BJ (cell line): ENCODE measurements around the gene TSACC. TPM values are rescaled to one million over a fixed set of nuclear protein-coding genes. Genes with fewer than 3 reads are reported as not detected.

ENCODE experiments used
- CTCF ChIA-PET: fragments of 350-600 bp; formaldehyde crosslinking; extraction: SDS; loops from one replicate; lab custom pipeline; 2021; ENCODE audit warnings: antibody characterized with exemption, inconsistent platforms; lab: Yijun Ruan, JAX
- POLR2A ChIA-PET: fragments of 300-600 bp; sonication (Branson Sonifier 250); formaldehyde crosslinking; extraction: SDS; loops from one replicate; lab custom pipeline; 2021; ENCODE audit warnings: antibody characterized with exemption; lab: Charles Lee
- DNase-seq: peaks from one replicate; pipeline ENCODE4 v3.0.0-alpha.2; 2011; ENCODE audit warnings: low read depth
- H3K27me3 ChIP-seq: 2 replicates; pipeline ENCODE4 v1.6.0; 2011; ENCODE audit warnings: low read length; ENCODE audit not compliant: control insufficient read depth, insufficient read depth
- H3K36me3 ChIP-seq: 2 replicates; pipeline ENCODE4 v1.5.1; 2011; ENCODE audit warnings: low read length; ENCODE audit not compliant: control insufficient read depth, insufficient read depth
- H3K4me3 ChIP-seq: 2 replicates; pipeline ENCODE4 v1.5.1; 2011; ENCODE audit warnings: low read depth, mild to moderate bottlenecking, control low read depth, low read length
- polyA plus RNA-seq: library from polyadenylated mRNA; depleted of rRNA; stranded (reverse); fragments of >200 nt; gene quantifications from 2 replicates; pipeline ENCODE4 v1.2.3, GENCODE V29; 2011; rRNA removed
- TF ChIP-seq, protein P1 (sequence below): IDR thresholded peaks from 2 replicates; pipeline ENCODE4 v1.5.1; 2011; ENCODE audit warnings: low read depth, mild to moderate bottlenecking, control low read depth, inconsistent platforms, low read length, moderate library complexity; ENCODE audit not compliant: insufficient read depth

Gene TSACC
- polyA plus RNA-seq, 1 experiment = 0.52 TPM

- no peaks in the 10 kb centered on the region for H3K36me3 ChIP-seq
- ChIA-PET CTCF (interaction anchor here (1.1 to 1.5 kb wide), 2 partner anchors 8 to 53 kb away, joined by 3 to 5 read pairs; no protein-coding TSS in a partner anchor), POLR2A (no interaction called here)
- DNase-seq = no peak
- H3K4me3 ChIP-seq = no peak overlapping the region
- peaks cover 28% of the 10 kb centered on the region for H3K27me3 ChIP-seq
- TF ChIP-seq, protein P1, sequence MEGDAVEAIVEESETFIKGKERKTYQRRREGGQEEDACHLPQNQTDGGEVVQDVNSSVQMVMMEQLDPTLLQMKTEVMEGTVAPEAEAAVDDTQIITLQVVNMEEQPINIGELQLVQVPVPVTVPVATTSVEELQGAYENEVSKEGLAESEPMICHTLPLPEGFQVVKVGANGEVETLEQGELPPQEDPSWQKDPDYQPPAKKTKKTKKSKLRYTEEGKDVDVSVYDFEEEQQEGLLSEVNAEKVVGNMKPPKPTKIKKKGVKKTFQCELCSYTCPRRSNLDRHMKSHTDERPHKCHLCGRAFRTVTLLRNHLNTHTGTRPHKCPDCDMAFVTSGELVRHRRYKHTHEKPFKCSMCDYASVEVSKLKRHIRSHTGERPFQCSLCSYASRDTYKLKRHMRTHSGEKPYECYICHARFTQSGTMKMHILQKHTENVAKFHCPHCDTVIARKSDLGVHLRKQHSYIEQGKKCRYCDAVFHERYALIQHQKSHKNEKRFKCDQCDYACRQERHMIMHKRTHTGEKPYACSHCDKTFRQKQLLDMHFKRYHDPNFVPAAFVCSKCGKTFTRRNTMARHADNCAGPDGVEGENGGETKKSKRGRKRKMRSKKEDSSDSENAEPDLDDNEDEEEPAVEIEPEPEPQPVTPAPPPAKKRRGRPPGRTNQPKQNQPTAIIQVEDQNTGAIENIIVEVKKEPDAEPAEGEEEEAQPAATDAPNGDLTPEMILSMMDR = no peak
Measured at GRCh38 chr1:156392452-156392853, 54.1 kb downstream of the TSACC start.

DNA sequence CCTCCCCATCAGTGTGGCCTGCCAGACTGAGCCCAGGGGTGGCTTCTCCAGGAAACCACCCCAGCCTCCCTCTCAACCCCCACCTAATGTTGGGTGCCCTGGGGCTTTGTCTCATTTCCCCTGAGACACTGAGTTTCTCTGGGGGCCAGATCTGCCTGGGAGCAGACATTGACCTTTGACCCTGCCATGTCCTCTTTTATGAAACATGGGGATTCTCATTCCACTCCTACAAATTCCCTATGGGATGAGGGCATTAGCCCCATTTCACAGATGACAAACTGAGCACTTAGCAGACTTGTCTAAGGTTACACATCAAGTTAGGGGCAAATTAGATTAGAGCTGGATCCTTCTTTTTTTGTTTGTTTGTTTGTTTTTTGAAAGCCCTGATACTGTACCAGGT is 54.8 kb downstream of the TSACC start:
- peaks cover 22% of the 10 kb centered on the region for H3K27me3 ChIP-seq
- no peaks in the 10 kb centered on the region for H3K36me3 ChIP-seq
- H3K4me3 ChIP-seq = no peak overlapping the region
- CTCF ChIA-PET = interaction anchor here (0.8 to 3.0 kb wide), 3 partner anchors 7 to 17 kb away, joined by 3 to 17 read pairs (median 3); no protein-coding TSS in a partner anchor
- POLR2A ChIA-PET = no interaction called here
- no peak for DNase-seq
- TF ChIP-seq, protein P1 = no peak

DNA sequence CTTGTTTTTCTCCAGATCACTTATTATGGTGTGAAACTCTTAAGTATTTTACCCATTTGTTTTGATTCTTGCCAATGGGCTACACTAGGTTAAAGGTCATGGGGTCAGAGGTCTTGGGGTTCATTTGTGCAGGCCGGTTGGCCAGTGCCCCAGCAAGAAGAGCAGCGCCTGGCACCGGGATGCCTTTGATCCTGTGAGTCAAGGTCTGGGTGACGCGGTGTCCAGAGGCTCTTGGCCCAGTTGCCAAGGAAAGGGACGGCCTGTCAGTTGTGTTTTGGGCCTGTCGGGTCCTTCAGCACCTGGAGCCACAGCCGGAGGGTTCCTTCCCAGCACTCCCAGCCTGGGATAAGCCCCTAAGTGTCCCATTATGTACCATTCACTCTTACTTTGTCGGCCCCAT is 55.8 kb downstream of the TSACC start:
- H3K27me3 ChIP-seq = peaks cover 20% of the 10 kb centered on the region
- no peak overlapping the region for H3K4me3 ChIP-seq
- TF ChIP-seq, protein P1 = no peak
- CTCF ChIA-PET = interaction anchor here (0.8 to 3.0 kb wide), 5 partner anchors 8 to 52 kb away, joined by 3 to 17 read pairs (median 4); no protein-coding TSS in a partner anchor
- DNase-seq = no peak
- no peaks in the 10 kb centered on the region for H3K36me3 ChIP-seq
- POLR2A ChIA-PET = no interaction called here

GRCh38 chr1:156394835-156395461 is 56.6 kb downstream of the TSACC start:
- Histone ChIP-seq H3K27me3 (peaks cover 18% of the 10 kb centered on the region), H3K36me3 (no peaks in the 10 kb centered on the region), H3K4me3 (no peak overlapping the region)
- POLR2A ChIA-PET = no interaction called here
- no peak for DNase-seq
- TF ChIP-seq, protein P1 = no peak
- CTCF ChIA-PET = interaction anchor here (0.9 to 3.0 kb wide), 4 partner anchors 9 to 51 kb away, joined by 3 to 17 read pairs (median 5); no protein-coding TSS in a partner anchor

Other genes with a start within 250 kb of the TSACC start
- 537 and 840 TPM in 2 replicates for gene LMNA, start 223.8 kb upstream of the TSACC start, polyA plus RNA-seq
- gene SEMA4A, start 184.9 kb upstream of the TSACC start, polyA plus RNA-seq = 0.49 and 0.77 TPM in 2 replicates
- gene SLC25A44, start 144.4 kb upstream of the TSACC start, polyA plus RNA-seq = 21.4 and 25.8 TPM in 2 replicates
- gene PMF1, start 125.5 kb upstream of the TSACC start, polyA plus RNA-seq = 55.0 and 73.1 TPM in 2 replicates
- gene BGLAP, start 96.3 kb upstream of the TSACC start, polyA plus RNA-seq = 0.26 and 0.50 TPM in 2 replicates
- gene PAQR6, start 90.5 kb upstream of the TSACC start, polyA plus RNA-seq = 0.06 and 0.18 TPM in 2 replicates
- gene SMG5, start 55.7 kb upstream of the TSACC start, polyA plus RNA-seq = 22.8 and 32.6 TPM in 2 replicates
- gene TMEM79, start 54.2 kb upstream of the TSACC start, polyA plus RNA-seq = 2.3 and 3.3 TPM in 2 replicates
- gene GLMP, start 42.8 kb upstream of the TSACC start, polyA plus RNA-seq = 31.9 and 41.1 TPM in 2 replicates
- gene VHLL, start 39.2 kb upstream of the TSACC start, polyA plus RNA-seq = not detected in 2 replicates
- 275 and 299 TPM in 2 replicates for gene CCT3, start 234 bp upstream of the TSACC start, polyA plus RNA-seq
- gene RHBG, start 30.7 kb downstream of the TSACC start, polyA plus RNA-seq = not detected in 2 replicates
- gene MEF2D, start 162.2 kb downstream of the TSACC start, polyA plus RNA-seq = 11.7 and 15.1 TPM in 2 replicates
- gene IQGAP3, start 234.0 kb downstream of the TSACC start, polyA plus RNA-seq = 16.9 and 28.1 TPM in 2 replicates
- gene TTC24, start 241.2 kb downstream of the TSACC start, polyA plus RNA-seq = not detected in 2 replicates